NB4 (cell line): ENCODE data around the gene PCNX3.

Experiments
- MAX ChIP-seq: IDR thresholded peaks from 2 replicates; pipeline ENCODE4 v1.6.1; 2011; ENCODE audit warnings: low read depth, low read length
- POLR2A ChIP-seq: IDR thresholded peaks from 2 replicates; pipeline ENCODE4 v1.6.1; 2011; ENCODE audit warnings: mild to moderate bottlenecking; ENCODE audit not compliant: insufficient read length; ENCODE audit errors: extremely low read depth
- TF ChIP-seq, protein P1 (sequence below): IDR thresholded peaks from one replicate; pipeline ENCODE4 v1.5.1; 2012; ENCODE audit warnings: low read depth, low read length

GRCh38 chr11:65680192-65680743, 64.7 kb downstream of the PCNX3 start:
- TF ChIP-seq, protein P1, sequence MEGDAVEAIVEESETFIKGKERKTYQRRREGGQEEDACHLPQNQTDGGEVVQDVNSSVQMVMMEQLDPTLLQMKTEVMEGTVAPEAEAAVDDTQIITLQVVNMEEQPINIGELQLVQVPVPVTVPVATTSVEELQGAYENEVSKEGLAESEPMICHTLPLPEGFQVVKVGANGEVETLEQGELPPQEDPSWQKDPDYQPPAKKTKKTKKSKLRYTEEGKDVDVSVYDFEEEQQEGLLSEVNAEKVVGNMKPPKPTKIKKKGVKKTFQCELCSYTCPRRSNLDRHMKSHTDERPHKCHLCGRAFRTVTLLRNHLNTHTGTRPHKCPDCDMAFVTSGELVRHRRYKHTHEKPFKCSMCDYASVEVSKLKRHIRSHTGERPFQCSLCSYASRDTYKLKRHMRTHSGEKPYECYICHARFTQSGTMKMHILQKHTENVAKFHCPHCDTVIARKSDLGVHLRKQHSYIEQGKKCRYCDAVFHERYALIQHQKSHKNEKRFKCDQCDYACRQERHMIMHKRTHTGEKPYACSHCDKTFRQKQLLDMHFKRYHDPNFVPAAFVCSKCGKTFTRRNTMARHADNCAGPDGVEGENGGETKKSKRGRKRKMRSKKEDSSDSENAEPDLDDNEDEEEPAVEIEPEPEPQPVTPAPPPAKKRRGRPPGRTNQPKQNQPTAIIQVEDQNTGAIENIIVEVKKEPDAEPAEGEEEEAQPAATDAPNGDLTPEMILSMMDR: no peak
- TF ChIP-seq MAX (no peak), POLR2A (no peak)
